Measurements from ENCODE around the gene BAZ2B. TPM values are rescaled to one million over a fixed set of nuclear protein-coding genes. Genes with fewer than 3 reads are reported as not detected.

The BAZ2B gene
- polyA plus RNA-seq, 1 of the 3 experiments (the other 2 are of a cell fraction), result 10.2 TPM

DNA sequence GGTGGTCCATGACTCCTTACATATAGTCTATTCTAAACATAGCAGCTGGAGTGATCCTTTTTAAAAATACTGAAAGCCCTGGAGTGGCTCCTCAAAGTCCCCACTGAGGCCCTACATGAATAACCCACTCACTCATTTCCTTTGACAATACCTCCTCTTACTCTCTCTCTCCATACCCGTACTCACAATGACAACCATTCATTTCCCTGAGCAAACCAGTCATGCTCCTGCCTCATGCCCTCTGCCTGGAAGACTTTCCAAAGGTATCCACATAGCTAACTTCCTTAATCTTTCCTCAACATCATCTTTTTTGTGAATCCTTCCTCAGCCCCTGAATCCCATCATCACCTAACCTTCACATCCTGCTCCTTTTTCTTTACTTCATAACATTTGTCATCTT lies 102.6 kb downstream of the BAZ2B start:
- POLR2A ChIA-PET, result no interaction called here

DNA sequence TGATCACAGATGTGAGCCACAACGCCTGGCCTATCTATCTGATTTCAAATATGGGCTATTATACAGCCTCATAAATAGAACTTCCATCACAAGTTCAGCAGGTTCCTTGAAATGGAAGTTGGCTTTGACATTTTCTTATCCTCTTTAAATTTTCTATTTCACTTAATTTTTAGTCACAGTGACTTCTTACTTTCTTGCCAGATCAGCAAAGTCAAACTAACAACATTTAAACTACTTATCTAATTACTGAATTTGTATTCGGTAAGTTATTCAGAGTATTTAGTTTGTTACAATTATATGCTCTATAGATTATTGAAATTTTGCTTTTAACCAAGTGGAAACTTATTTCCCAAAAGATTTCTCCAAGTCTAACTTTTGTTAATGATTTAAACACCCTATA lies 108.2 kb downstream of the BAZ2B start:
- ChIA-PET CTCF (no interaction called here), POLR2A (no interaction called here)
- H3K4me1 ChIP-seq (ENCODE audit: control insufficient read depth in 1 of 2, insufficient read depth in 2 of 2, low read depth in 1 of 2, low read length in 1 of 2), result peaks cover 0 to 3% of the 10 kb centered on the region in 2 experiments; a peak in 2 of 4 replicates
- no peak for DNase-seq
- no peaks in the 10 kb centered on the region; the same call in 1 of the 2 replicates for H4K20me1 ChIP-seq (ENCODE audit: insufficient read depth)
- 93% methylated on average over 2 of the region's 2 CpGs for WGBS (ENCODE audit: low lambda C conversion rate)
- no peak overlapping the region for H3K9ac ChIP-seq
- TF ChIP-seq MEF2A (IDR thresholded peaks at IDR 0.05; ENCODE audit: borderline replicate concordance, low read depth), result no peak
- TF ChIP-seq, protein P1, sequence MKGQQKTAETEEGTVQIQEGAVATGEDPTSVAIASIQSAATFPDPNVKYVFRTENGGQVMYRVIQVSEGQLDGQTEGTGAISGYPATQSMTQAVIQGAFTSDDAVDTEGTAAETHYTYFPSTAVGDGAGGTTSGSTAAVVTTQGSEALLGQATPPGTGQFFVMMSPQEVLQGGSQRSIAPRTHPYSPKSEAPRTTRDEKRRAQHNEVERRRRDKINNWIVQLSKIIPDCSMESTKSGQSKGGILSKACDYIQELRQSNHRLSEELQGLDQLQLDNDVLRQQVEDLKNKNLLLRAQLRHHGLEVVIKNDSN (IDR thresholded peaks at IDR 0.05; ENCODE audit: borderline replicate concordance, low read depth), result no peak
- TF ChIP-seq ELF1 (IDR thresholded peaks at IDR 0.05), result no peak
- TF ChIP-seq FOXM1 (IDR thresholded peaks at IDR 0.05; ENCODE audit: low read depth), result no peak
- TF ChIP-seq NRF1 (IDR thresholded peaks at IDR 0.05; ENCODE audit: low read depth, low read length), result no peak
- TF ChIP-seq TEAD4 (IDR thresholded peaks at IDR 0.05; ENCODE audit: borderline replicate concordance, insufficient read depth), result no peak
- no peak for TF ChIP-seq RXRA (IDR thresholded peaks at IDR 0.05; ENCODE audit: borderline replicate concordance, low read depth)
- TF ChIP-seq FOXJ3 (CRISPR knock-in tag; IDR thresholded peaks at IDR 0.05), result no peak
- TF ChIP-seq GABPA (IDR thresholded peaks at IDR 0.05; ENCODE audit: low read depth), result no peak
- no peak for TF ChIP-seq FOSL2 (IDR thresholded peaks at IDR 0.05; ENCODE audit: borderline replicate concordance, low read depth)
- TF ChIP-seq NFIC (IDR thresholded peaks at IDR 0.05; ENCODE audit: borderline replicate concordance), result no peak
- TF ChIP-seq YY1 (IDR thresholded peaks at IDR 0.05; ENCODE audit: low read depth), result no peak
- H3K4me3 ChIP-seq (ENCODE audit: low read depth in 2 of 2, low read length in 1 of 2), result no peak overlapping the region
- H3K9me2 ChIP-seq, result no peaks in the 10 kb centered on the region
- no peak overlapping the region for H3K4me2 ChIP-seq
- H3K27ac ChIP-seq (ENCODE audit: low read depth in 2 of 2, low read length in 1 of 2), result no peak overlapping the region
- H3F3A ChIP-seq (replicated peaks; ENCODE audit: insufficient read depth), result no peaks in the 10 kb centered on the region
- no peaks in the 10 kb centered on the region for H3K36me3 ChIP-seq (replicated peaks in 1 of 2; ENCODE audit: control insufficient read depth in 1 of 2, insufficient read depth in 2 of 2, low read length in 1 of 2)
- no peak overlapping the region for H2AFZ ChIP-seq (ENCODE audit: low read depth)
- no peaks in the 10 kb centered on the region for H3K9me3 ChIP-seq
- H3K27me3 ChIP-seq (ENCODE audit: insufficient read depth), result no peaks in the 10 kb centered on the region
- H3K79me2 ChIP-seq (ENCODE audit: insufficient read depth), result peaks cover 15% of the 10 kb centered on the region

More for the DNA sequence above, 102.6 kb downstream of the BAZ2B start:
- WGBS (ENCODE audit: low lambda C conversion rate), result 95% methylated on average over 1 of the region's 1 CpG
- Histone ChIP-seq H3F3A (replicated peaks; ENCODE audit: insufficient read depth) (peaks cover 17% of the 10 kb centered on the region), H3K79me2 (ENCODE audit: insufficient read depth) (peaks cover 16% of the 10 kb centered on the region; the same call in 1 of the 2 replicates), H3K4me2 (no peak overlapping the region), H3K4me3 (ENCODE audit: low read depth in 2 of 2, low read length in 1 of 2) (no peak overlapping the region), H3K9ac (no peak overlapping the region), H3K27me3 (ENCODE audit: insufficient read depth) (no peaks in the 10 kb centered on the region), H4K20me1 (ENCODE audit: insufficient read depth) (no peaks in the 10 kb centered on the region), H3K27ac (ENCODE audit: low read depth in 2 of 2, low read length in 1 of 2) (no peak overlapping the region), H3K4me1 (ENCODE audit: control insufficient read depth in 1 of 2, insufficient read depth in 2 of 2, low read depth in 1 of 2, low read length in 1 of 2) (peaks cover 7 to 9% of the 10 kb centered on the region in 2 experiments; a peak in 3 of 4 replicates), H3K9me3 (no peaks in the 10 kb centered on the region), H3K9me2 (no peaks in the 10 kb centered on the region), H2AFZ (ENCODE audit: low read depth) (no peak overlapping the region), H3K36me3 (replicated peaks in 1 of 2; ENCODE audit: control insufficient read depth in 1 of 2, insufficient read depth in 2 of 2, low read length in 1 of 2) (no peaks in the 10 kb centered on the region)
- DNase-seq, result no peak
- CTCF ChIA-PET, result interaction anchor here (0.6 to 1.4 kb wide), 2 partner anchors 33 to 115 kb away, joined by 3 read pairs; no protein-coding TSS in a partner anchor
- TF ChIP-seq NRF1 (IDR thresholded peaks at IDR 0.05; ENCODE audit: low read depth, low read length) (no peak), GABPA (IDR thresholded peaks at IDR 0.05; ENCODE audit: low read depth) (no peak), POLR2AphosphoS5 (IDR thresholded peaks at IDR 0.05; ENCODE audit: low read depth, low read length) (no peak)
